ENCODE results near the gene SOD1. TPM values are rescaled to one million over a fixed set of nuclear protein-coding genes. Genes with fewer than 3 reads are reported as not detected.

The SOD1 gene
- total and polyA plus RNA-seq, 2 of the 13 experiments (the other 11 are each of a cell fraction or from before 2014, with no cell fraction given) = 317 to 537 TPM

DNA sequence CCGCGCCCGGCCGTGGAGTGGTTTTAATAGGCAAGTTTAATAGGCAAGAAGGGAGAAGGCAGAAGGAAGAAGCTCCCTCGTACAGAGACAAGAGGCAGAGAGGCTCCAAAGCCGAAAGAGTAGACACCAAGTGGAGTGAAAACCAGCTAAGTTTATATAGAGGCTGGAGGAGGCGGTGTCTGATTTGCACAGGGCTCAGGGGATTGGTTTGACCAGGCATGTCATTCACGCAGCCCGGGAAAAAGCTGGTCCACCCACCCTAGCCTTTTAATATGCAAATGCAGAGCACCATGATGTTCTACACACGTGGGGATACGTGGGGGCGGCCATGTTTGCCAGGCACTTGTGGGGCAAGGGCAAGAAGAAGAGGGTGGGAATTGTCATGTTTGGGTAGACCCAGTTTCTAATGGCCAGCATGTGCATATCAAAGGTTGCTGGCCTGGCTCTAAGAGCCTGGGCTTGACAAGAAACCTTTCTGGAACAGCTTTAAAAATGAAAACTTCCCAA lies 18.0 kb upstream of the SOD1 start (continued):
- TF ChIP-seq MAFK (conservative IDR thresholded peaks at IDR 0.05 in 1 of 2, IDR thresholded peaks at IDR 0.05 in 1 of 2; ENCODE audit: low read length in 2 of 2) = no peak
- TF ChIP-seq BHLHE40 (IDR thresholded peaks at IDR 0.05; ENCODE audit: low read length) = no peak
- TF ChIP-seq, protein P1, sequence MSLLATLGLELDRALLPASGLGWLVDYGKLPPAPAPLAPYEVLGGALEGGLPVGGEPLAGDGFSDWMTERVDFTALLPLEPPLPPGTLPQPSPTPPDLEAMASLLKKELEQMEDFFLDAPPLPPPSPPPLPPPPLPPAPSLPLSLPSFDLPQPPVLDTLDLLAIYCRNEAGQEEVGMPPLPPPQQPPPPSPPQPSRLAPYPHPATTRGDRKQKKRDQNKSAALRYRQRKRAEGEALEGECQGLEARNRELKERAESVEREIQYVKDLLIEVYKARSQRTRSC (CRISPR knock-in tag; IDR thresholded peaks at IDR 0.05; ENCODE audit: low read depth) = no peak
- TF ChIP-seq ZNF543 (CRISPR knock-in tag; IDR thresholded peaks at IDR 0.05) = no peak
- TF ChIP-seq ZNF841 (CRISPR knock-in tag; IDR thresholded peaks at IDR 0.05; ENCODE audit: borderline replicate concordance) = no peak
- no peak for TF ChIP-seq ZNF17 (CRISPR knock-in tag; IDR thresholded peaks at IDR 0.05)
- TF ChIP-seq, protein P2, sequence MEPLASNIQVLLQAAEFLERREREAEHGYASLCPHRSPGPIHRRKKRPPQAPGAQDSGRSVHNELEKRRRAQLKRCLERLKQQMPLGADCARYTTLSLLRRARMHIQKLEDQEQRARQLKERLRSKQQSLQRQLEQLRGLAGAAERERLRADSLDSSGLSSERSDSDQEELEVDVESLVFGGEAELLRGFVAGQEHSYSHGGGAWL (CRISPR knock-in tag; IDR thresholded peaks at IDR 0.05) = no peak
- TF ChIP-seq, protein P3, sequence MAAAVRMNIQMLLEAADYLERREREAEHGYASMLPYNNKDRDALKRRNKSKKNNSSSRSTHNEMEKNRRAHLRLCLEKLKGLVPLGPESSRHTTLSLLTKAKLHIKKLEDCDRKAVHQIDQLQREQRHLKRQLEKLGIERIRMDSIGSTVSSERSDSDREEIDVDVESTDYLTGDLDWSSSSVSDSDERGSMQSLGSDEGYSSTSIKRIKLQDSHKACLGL (CRISPR knock-in tag; IDR thresholded peaks at IDR 0.05) = no peak
- TF ChIP-seq, protein P4, sequence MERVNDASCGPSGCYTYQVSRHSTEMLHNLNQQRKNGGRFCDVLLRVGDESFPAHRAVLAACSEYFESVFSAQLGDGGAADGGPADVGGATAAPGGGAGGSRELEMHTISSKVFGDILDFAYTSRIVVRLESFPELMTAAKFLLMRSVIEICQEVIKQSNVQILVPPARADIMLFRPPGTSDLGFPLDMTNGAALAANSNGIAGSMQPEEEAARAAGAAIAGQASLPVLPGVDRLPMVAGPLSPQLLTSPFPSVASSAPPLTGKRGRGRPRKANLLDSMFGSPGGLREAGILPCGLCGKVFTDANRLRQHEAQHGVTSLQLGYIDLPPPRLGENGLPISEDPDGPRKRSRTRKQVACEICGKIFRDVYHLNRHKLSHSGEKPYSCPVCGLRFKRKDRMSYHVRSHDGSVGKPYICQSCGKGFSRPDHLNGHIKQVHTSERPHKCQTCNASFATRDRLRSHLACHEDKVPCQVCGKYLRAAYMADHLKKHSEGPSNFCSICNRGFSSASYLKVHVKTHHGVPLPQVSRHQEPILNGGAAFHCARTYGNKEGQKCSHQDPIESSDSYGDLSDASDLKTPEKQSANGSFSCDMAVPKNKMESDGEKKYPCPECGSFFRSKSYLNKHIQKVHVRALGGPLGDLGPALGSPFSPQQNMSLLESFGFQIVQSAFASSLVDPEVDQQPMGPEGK (CRISPR knock-in tag; IDR thresholded peaks at IDR 0.05) = no peak
- no peak for TF ChIP-seq U2AF2 (IDR thresholded peaks at IDR 0.05; ENCODE audit: low read depth, low read length)
- no peak for TF ChIP-seq NFIB (CRISPR knock-in tag; IDR thresholded peaks at IDR 0.05; ENCODE audit: borderline replicate concordance)
